Measurements from ENCODE around the gene TBL3.

The TBL3 gene

GRCh38 chr16:1982991-1983543 lies 11.2 kb downstream of the TBL3 start:
- DNase-seq (ENCODE audit: low spot score) = no peak

GRCh38 chr16:1983544-1984346 lies 11.9 kb downstream of the TBL3 start, which contains the start of gene GFER:
GFER (plus strand) TSS chr16:1984193; CDS start chr16:1984219, 26 bp downstream.
- peak; percentile 84 for DNase-seq (ENCODE audit: low spot score)

GRCh38 chr16:1984347-1985225 lies 12.7 kb downstream of the TBL3 start:
- DNase-seq (ENCODE audit: low spot score) = no peak

GRCh38 chr16:1985466-1986150 lies 13.8 kb downstream of the TBL3 start:
- no peak for DNase-seq (ENCODE audit: low spot score)

GRCh38 chr16:1987198-1987597 lies 15.3 kb downstream of the TBL3 start:
- no peak for DNase-seq (ENCODE audit: low spot score)

- DNase-seq (ENCODE audit: low spot score) = no peak
These were observed 17.6 kb downstream of the TBL3 start, which contains the start of gene SYNGR3 for GRCh38 chr16:1989209-1990100. SYNGR3 (plus strand) TSS chr16:1989970; CDS start chr16:1990103, 133 bp downstream.

- DNase-seq (ENCODE audit: low spot score) = no peak
These were observed 18.2 kb downstream of the TBL3 start for GRCh38 chr16:1990101-1990350.

GRCh38 chr16:1990351-1991134 lies 18.7 kb downstream of the TBL3 start:
- no peak for DNase-seq (ENCODE audit: low spot score)

- DNase-seq (ENCODE audit: low spot score) = no peak
These were observed 19.3 kb downstream of the TBL3 start for GRCh38 chr16:1991135-1991551.

- no peak for DNase-seq (ENCODE audit: low spot score)
These were observed 19.7 kb downstream of the TBL3 start for GRCh38 chr16:1991588-1991947.

GRCh38 chr16:1991948-1992703 lies 20.3 kb downstream of the TBL3 start:
- DNase-seq (ENCODE audit: low spot score) = peak; percentile 87

- no peak for DNase-seq (ENCODE audit: low spot score)
These were observed 21.0 kb downstream of the TBL3 start for GRCh38 chr16:1992704-1993317.

GRCh38 chr16:1993731-1994131 lies 21.9 kb downstream of the TBL3 start:
- no peak for DNase-seq (ENCODE audit: low spot score)

GRCh38 chr16:1997494-1998359 lies 25.9 kb downstream of the TBL3 start:
- no peak for DNase-seq (ENCODE audit: low spot score)

- DNase-seq (ENCODE audit: low spot score) = no peak
These were observed 26.5 kb downstream of the TBL3 start for GRCh38 chr16:1998360-1998835.

GRCh38 chr16:1998852-1999801 lies 27.3 kb downstream of the TBL3 start:
- DNase-seq (ENCODE audit: low spot score) = no peak
